Neural progenitor cell (in vitro differentiated cells): ENCODE data around the gene TMEM121B. TPM values are rescaled to one million over a fixed set of nuclear protein-coding genes. Genes with fewer than 3 reads are reported as not detected.

Experiments
- DNase-seq: peaks from one replicate; pipeline ENCODE4 v3.0.0-alpha.2; 2016; ENCODE audit warnings: low spot score
- H2AFZ ChIP-seq: fragments of 200-600 bp; sonication (generic); replicated peaks from 2 replicates; pipeline ENCODE4 v1.6.1; 2016; ENCODE audit warnings: antibody characterized with exemption
- H3F3A ChIP-seq: fragments of 200-600 bp; sonication (generic); 2 replicates; pipeline ENCODE4 v1.6.1; 2016; ENCODE audit warnings: antibody characterized with exemption, low read depth
- H3K27ac ChIP-seq: fragments of 200-600 bp; sonication (generic); 2 replicates; pipeline ENCODE4 v1.5.1; 2016; ENCODE audit warnings: mild to moderate bottlenecking
- H3K27me3 ChIP-seq: fragments of 200-600 bp; sonication (generic); 2 replicates; pipeline ENCODE4 v1.6.1; 2016; ENCODE audit warnings: mild to moderate bottlenecking, moderate library complexity
- H3K36me3 ChIP-seq: fragments of 200-600 bp; sonication (generic); 2 replicates; pipeline ENCODE4 v1.5.1; 2016
- H3K4me1 ChIP-seq: fragments of 200-600 bp; sonication (generic); 2 replicates; pipeline ENCODE4 v1.6.1; 2016; ENCODE audit warnings: mixed run types
- H3K4me2 ChIP-seq: fragments of 200-600 bp; sonication (generic); 2 replicates; pipeline ENCODE4 v1.6.1; 2016
- H3K4me3 ChIP-seq: fragments of 200-600 bp; sonication (generic); 2 replicates; pipeline ENCODE4 v1.5.1; 2016
- H3K79me2 ChIP-seq: fragments of 200-600 bp; sonication (generic); 2 replicates; pipeline ENCODE4 v1.6.1; 2016; ENCODE audit warnings: low read depth
- H3K9ac ChIP-seq: fragments of 200-600 bp; sonication (generic); 2 replicates; pipeline ENCODE4 v1.6.1; 2016
- H3K9me3 ChIP-seq: fragments of 200-600 bp; sonication (generic); 2 replicates; pipeline ENCODE4 v1.5.1; 2016; ENCODE audit warnings: low read depth
- H4K20me1 ChIP-seq: fragments of 200-600 bp; sonication (generic); 2 replicates; pipeline ENCODE4 v1.6.1; 2016; ENCODE audit warnings: low read depth
- H3K27ac Mint-ChIP-seq: 3 replicates; pipeline ENCODE4 v1.8.0; 2021; ENCODE audit warnings: mixed read lengths
- H3K27me3 Mint-ChIP-seq: 2 replicates; pipeline ENCODE4 v1.8.0; 2022; ENCODE audit warnings: low read depth, mild to moderate bottlenecking, inconsistent platforms, moderate library complexity, mixed read lengths; ENCODE audit not compliant: insufficient read depth
- H3K36me3 Mint-ChIP-seq: 3 replicates; pipeline ENCODE4 v1.8.0; 2021; ENCODE audit warnings: mixed read lengths
- H3K4me1 Mint-ChIP-seq: 3 replicates; pipeline ENCODE4 v1.8.0; 2021; ENCODE audit warnings: mixed read lengths
- H3K4me3 Mint-ChIP-seq: 3 replicates; pipeline ENCODE4 v1.8.0; 2021; ENCODE audit warnings: mild to moderate bottlenecking, moderate library complexity, mixed read lengths
- H3K9me3 Mint-ChIP-seq: 3 replicates; pipeline ENCODE4 v1.8.0; 2020; ENCODE audit warnings: mixed read lengths
- CTCF ChIP-seq: fragments of 200-600 bp; sonication (generic); IDR thresholded peaks from 2 replicates; pipeline ENCODE4 v1.5.1; 2017; ENCODE audit warnings: antibody characterized with exemption, mild to moderate bottlenecking
- EZH2 ChIP-seq: fragments of 200-600 bp; sonication (generic); IDR thresholded peaks from 2 replicates; pipeline ENCODE4 v1.6.1; 2017; ENCODE audit warnings: antibody characterized with exemption, mild to moderate bottlenecking, moderate library complexity
- EZH2phosphoT487 ChIP-seq: fragments of 200-600 bp; sonication (generic); IDR thresholded peaks from 2 replicates; pipeline ENCODE4 v1.6.1; 2017; ENCODE audit warnings: antibody characterized with exemption
- total RNA-seq: library from RNA; depleted of rRNA; stranded (reverse); fragments of >200 nt; gene quantifications from 2 replicates; pipeline ENCODE4 v1.2.3, GENCODE V29; 2015; ENCODE audit warnings: low replicate concordance

TMEM121B gene
- total RNA-seq, 1 donor from 2014 or later, result 2.8 TPM

GRCh38 chr22:17083255-17083654, 37.9 kb downstream of the TMEM121B start:
- TF ChIP-seq EZH2 (no peak), EZH2phosphoT487 (no peak), CTCF (no peak)
- H3K4me3 Mint-ChIP-seq, result peak overlapping the region; percentile 90
- no peaks in the 10 kb centered on the region for H3K36me3 Mint-ChIP-seq

GRCh38 chr22:17079572-17079971, 41.6 kb downstream of the TMEM121B start:
- DNase-seq, result no peak
- no peak overlapping the region for H3K27ac ChIP-seq

More at GRCh38 chr22:17083255-17083654, 37.9 kb downstream of the TMEM121B start:
- H3F3A ChIP-seq, result peaks cover 24% of the 10 kb centered on the region
- H3K9me3 ChIP-seq, result no peaks in the 10 kb centered on the region
- H4K20me1 ChIP-seq, result peaks cover 13% of the 10 kb centered on the region
- no peak overlapping the region for H3K4me3 ChIP-seq
- peaks cover 14% of the 10 kb centered on the region for H3K4me1 Mint-ChIP-seq
- H3K9ac ChIP-seq, result no peak overlapping the region
- H3K36me3 ChIP-seq, result no peaks in the 10 kb centered on the region
- DNase-seq, result no peak
- no peak overlapping the region for H2AFZ ChIP-seq
- peaks cover 25% of the 10 kb centered on the region for H3K27me3 Mint-ChIP-seq
- H3K9me3 Mint-ChIP-seq, result peaks cover 2% of the 10 kb centered on the region
- H3K27ac Mint-ChIP-seq, result no peak overlapping the region
- H3K4me1 ChIP-seq, result peaks cover 6% of the 10 kb centered on the region
- H3K27me3 ChIP-seq, result peaks cover 48% of the 10 kb centered on the region
- H3K4me2 ChIP-seq, result no peak overlapping the region
- no peak overlapping the region for H3K27ac ChIP-seq
- H3K79me2 ChIP-seq, result no peaks in the 10 kb centered on the region

DNA sequence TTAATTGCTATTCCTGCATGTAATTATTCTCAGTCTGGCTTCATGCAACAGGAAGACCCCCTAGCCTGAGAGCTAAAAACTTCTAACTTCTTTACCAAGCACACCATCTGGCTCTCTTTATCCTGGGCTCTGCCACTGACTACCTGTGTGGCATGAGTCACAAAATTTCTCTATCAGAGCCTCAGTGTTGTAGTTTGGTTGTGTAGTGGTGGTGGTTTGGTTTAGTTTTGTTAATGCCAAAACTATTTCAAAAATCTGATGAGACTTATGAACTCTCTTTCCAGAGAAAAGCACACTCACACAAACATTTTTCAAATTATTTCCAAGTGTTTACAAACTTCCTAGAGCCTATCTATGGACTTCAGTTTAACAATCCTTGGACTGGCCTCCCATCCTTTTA, 43.9 kb downstream of the TMEM121B start:
- no peak for DNase-seq
- H2AFZ ChIP-seq, result no peak overlapping the region

More at GRCh38 chr22:17079572-17079971, 41.6 kb downstream of the TMEM121B start:
- no peaks in the 10 kb centered on the region for H4K20me1 ChIP-seq
- H3K27me3 ChIP-seq, result peaks cover 14% of the 10 kb centered on the region
- H3K4me1 ChIP-seq, result no peaks in the 10 kb centered on the region
- no peak overlapping the region for H2AFZ ChIP-seq
- H3K79me2 ChIP-seq, result no peaks in the 10 kb centered on the region
- no peak overlapping the region for H3K4me3 ChIP-seq
- H3K36me3 ChIP-seq, result no peaks in the 10 kb centered on the region
- no peak overlapping the region for H3K4me2 ChIP-seq
- H3F3A ChIP-seq, result peaks cover 12% of the 10 kb centered on the region
- no peaks in the 10 kb centered on the region for H3K9me3 ChIP-seq
- TF ChIP-seq CTCF (no peak), EZH2 (no peak), EZH2phosphoT487 (no peak)
- H3K4me1 Mint-ChIP-seq, result peaks cover 13% of the 10 kb centered on the region
- no peaks in the 10 kb centered on the region for H3K36me3 Mint-ChIP-seq
- H3K27ac Mint-ChIP-seq, result no peak overlapping the region
- no peak overlapping the region for H3K4me3 Mint-ChIP-seq
- peaks cover 11% of the 10 kb centered on the region for H3K27me3 Mint-ChIP-seq
- no peak overlapping the region for H3K9ac ChIP-seq
- peaks cover 2% of the 10 kb centered on the region for H3K9me3 Mint-ChIP-seq

More for the DNA sequence above, 43.9 kb downstream of the TMEM121B start:
- Histone ChIP-seq H3K4me1 (no peaks in the 10 kb centered on the region), H3K9ac (no peak overlapping the region), H3K79me2 (no peaks in the 10 kb centered on the region), H3K36me3 (no peaks in the 10 kb centered on the region), H3F3A (no peaks in the 10 kb centered on the region), H3K27me3 (no peaks in the 10 kb centered on the region), H4K20me1 (no peaks in the 10 kb centered on the region), H3K9me3 (no peaks in the 10 kb centered on the region), H3K27ac (no peak overlapping the region), H3K4me3 (no peak overlapping the region), H3K4me2 (no peak overlapping the region)
- peaks cover 3% of the 10 kb centered on the region for H3K4me1 Mint-ChIP-seq
- H3K4me3 Mint-ChIP-seq, result no peak overlapping the region
- no peaks in the 10 kb centered on the region for H3K9me3 Mint-ChIP-seq
- H3K27me3 Mint-ChIP-seq, result peaks cover 5% of the 10 kb centered on the region
- no peaks in the 10 kb centered on the region for H3K36me3 Mint-ChIP-seq
- no peak overlapping the region for H3K27ac Mint-ChIP-seq
- TF ChIP-seq EZH2 (no peak), CTCF (no peak), EZH2phosphoT487 (no peak)
